NT2/D1 (cell line): ENCODE measurements around the gene GNA12.

ENCODE experiments used
- SUZ12 ChIP-seq: IDR thresholded peaks from 2 replicates; pipeline ENCODE4 v1.6.1; 2011; ENCODE audit not compliant: insufficient read length, insufficient read depth; ENCODE audit errors: extremely low read depth
- YY1 ChIP-seq: IDR thresholded peaks from 2 replicates; pipeline ENCODE4 v1.6.1; 2011; ENCODE audit not compliant: insufficient read length, insufficient read depth
- ZNF274 ChIP-seq: IDR thresholded peaks from 2 replicates; pipeline ENCODE4 v1.6.1; 2011; ENCODE audit warnings: mild to moderate bottlenecking, low read depth, low read length

DNA sequence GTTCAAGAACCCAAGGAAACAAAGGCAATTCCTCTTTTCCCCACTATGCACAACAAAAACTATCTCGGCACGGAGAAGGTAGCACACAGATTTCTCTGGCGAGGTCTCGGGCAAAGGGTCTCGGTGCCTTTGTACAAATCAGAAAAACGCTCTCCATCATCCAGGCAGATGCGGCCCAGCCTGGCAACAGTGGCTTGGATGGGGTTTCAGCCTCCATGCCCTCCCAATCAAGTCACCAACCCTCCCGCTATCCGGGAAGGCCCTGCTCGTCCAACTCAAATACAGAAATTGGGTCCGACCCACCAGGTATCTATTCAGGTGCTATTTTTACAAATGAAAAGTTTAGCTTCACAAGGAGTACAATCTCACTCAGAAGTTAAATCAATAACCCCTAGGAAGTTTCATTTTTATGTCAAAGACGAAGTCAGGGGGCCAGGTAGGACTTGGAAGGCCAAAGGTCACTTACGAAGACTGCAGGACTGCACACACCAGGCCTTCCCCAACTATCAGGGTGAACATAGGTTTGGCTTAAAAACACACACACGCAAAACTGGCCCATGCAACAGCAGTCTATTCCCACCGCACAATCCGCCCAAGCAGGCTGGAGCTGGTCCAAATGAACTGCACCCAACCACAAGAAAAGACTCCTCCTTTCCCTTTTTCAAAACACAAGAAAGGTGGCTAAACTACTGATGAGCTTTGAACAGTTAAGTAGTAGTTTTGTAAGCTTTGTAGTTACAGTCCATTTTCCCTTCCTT, 43.0 kb downstream of the GNA12 start:
- TF ChIP-seq ZNF274 (no peak), YY1 (no peak), SUZ12 (no peak)
